ENCODE data around the gene PIGR.

PIGR gene

DNA sequence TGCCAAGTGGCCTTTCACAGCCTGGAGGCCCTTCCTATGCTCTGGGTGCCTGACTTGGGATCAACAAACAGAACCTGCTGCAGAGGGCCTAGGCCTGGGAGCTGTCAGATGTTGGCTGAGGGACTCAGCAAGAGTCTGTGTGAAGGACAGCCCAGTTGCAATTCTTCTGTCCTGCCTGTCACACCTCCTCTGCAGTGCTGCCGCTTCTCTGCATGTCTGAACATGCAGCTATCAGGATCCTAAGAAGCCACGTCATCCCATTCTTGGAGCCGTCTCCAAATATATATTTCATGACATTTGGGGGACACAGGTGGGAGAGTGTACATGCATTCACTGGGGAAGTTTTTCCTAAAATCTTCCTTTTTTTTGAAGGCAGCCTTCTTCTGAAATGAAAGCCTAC is 15.4 kb upstream of the PIGR start:
- DNase-seq (ENCODE audit: low read depth), result no peak
- H3K4me3 ChIP-seq (ENCODE audit: low read depth, low read length), result no peak overlapping the region
- no peak for TF ChIP-seq CTCF (IDR thresholded peaks at IDR 0.05; ENCODE audit: control insufficient read depth, extremely low read depth, insufficient read depth)

DNA sequence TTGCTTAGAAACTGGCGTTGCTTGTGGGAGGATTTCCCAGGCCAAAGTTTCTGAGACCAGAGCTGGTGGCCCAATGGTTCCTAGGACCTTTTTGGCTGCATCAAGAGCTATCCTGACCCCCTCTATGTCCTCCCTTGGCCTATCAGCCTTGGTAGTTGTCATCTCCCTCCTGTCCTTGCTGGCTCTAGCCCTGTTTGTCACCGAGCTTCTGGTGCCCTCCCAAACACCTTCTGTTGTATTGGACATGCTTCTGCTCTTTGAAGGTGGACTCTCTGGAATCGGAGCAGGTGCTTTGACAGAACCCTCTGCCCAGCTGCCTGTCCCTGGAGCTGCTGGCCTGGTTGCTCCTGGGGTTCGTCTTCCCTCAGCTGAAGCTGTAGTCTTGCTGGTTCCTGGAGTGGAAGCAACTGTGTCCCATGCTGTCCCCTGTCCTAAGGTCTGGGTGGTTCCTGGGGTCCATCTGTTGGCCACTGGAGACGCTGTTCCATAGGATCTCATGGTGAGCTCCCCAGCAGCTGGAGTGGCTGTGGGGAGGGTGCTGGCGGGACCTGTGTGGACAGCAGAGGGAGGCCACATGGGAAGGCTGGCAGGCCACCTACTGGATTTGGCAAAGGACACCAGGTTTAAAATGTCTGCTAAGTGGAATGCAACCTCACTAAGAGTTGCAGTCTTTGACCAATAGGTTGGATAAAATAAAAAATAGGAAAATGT is 14.6 kb upstream of the PIGR start:
- no peak for TF ChIP-seq CTCF (IDR thresholded peaks at IDR 0.05; ENCODE audit: control insufficient read depth, extremely low read depth, insufficient read depth)
- H3K4me3 ChIP-seq (ENCODE audit: low read depth, low read length), result no peak overlapping the region
- no peak for DNase-seq (ENCODE audit: low read depth)

DNA sequence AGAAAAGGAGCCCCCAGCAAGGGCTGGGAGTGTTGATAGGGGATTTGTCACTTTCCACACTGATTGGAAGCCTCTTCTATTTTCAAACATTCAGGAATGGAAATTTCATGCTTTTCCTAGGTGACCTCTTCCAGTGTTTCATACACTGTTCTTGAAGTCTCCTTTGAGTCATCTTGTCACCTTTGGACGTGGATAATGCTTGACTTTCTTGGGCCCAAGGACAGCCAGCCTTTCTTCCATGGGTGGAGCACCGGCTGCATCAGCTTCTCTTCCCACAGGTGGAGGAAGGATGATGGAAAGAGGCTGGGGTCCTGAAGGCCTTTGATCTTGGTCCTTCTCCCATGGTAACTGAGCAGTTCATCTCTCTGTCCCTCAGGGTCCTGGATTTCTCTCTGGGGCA is 11.9 kb upstream of the PIGR start:
- no peak for TF ChIP-seq CTCF (IDR thresholded peaks at IDR 0.05; ENCODE audit: control insufficient read depth, extremely low read depth, insufficient read depth)
- no peak overlapping the region for H3K4me3 ChIP-seq (ENCODE audit: low read depth, low read length)
- no peak for DNase-seq (ENCODE audit: low read depth)

GRCh38 chr1:206957639-206958038 is 11.4 kb upstream of the PIGR start:
- no peak for TF ChIP-seq CTCF (IDR thresholded peaks at IDR 0.05; ENCODE audit: control insufficient read depth, extremely low read depth, insufficient read depth)
- no peak overlapping the region for H3K4me3 ChIP-seq (ENCODE audit: low read depth, low read length)
- DNase-seq (ENCODE audit: low read depth), result no peak

DNA sequence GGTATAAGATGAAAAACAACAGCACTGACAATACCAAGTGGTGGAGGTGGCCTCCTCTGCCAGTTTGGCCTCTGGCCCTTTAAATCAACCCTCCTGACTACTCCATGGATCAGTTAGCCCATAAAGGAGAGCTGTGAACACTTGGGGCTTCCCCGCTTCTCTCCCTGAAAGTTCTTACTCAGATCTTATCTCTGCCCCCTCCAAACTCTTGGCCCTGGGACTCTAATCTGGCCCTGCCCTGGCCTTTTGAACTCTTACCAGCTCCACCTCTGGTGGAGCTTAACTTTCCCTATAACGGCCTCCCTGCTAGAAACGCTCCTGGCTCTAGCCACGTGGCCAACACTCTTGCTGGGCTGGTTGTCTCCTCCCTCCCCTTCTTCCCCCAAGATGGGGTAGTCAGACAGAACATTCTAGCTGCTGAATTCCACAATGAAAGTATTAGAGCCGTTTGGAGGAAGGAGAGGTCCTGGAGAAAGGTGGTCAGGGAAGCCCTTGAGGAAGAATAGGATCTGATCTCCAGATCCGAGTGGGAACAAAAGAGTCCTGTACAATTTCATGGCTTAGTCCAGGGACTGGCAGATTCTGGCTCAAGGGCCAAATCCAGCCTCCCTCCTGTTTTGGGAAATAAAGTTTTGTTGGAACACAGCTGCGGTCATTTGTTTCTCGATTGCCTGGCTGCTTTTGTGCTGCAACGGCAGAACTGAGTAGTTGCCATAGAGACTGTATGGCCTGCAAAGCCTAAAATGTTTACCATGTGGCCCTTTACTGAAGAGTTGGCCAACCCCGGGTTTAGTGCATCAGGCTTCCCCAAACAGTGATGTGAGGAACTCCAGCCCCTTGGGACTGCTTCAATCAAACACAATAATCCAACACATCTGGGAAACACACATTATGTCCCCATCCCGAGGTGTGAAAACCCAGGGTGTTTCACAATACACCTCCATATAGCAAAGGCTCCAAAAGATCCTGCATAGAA is 9.5 kb upstream of the PIGR start:
- no peak for TF ChIP-seq CTCF (IDR thresholded peaks at IDR 0.05; ENCODE audit: control insufficient read depth, extremely low read depth, insufficient read depth)
- no peak for DNase-seq (ENCODE audit: low read depth)
- no peak overlapping the region for H3K4me3 ChIP-seq (ENCODE audit: low read depth, low read length)

- H3K4me3 ChIP-seq (ENCODE audit: low read depth, low read length), result no peak overlapping the region
- no peak for TF ChIP-seq CTCF (IDR thresholded peaks at IDR 0.05; ENCODE audit: control insufficient read depth, extremely low read depth, insufficient read depth)
- no peak for DNase-seq (ENCODE audit: low read depth)
Measured at GRCh38 chr1:206954459-206955342, 8.4 kb upstream of the PIGR start.

Data from LNCaP clone FGC (cell line).